ENCODE data around the gene ULBP1. TPM values are rescaled to one million over a fixed set of nuclear protein-coding genes. Genes with fewer than 3 reads are reported as not detected.
A peak's percentile ranks its signal among the peaks of the same experiment; 100 is the strongest.
"Not testable (repeated sequence)": the region's sequence is repeated elsewhere in the genome, so short reads cannot be mapped to it uniquely, and the experiment has no call there.

The ULBP1 gene
- total RNA-seq, 1 donor from 2014 or later: 1.2 TPM

- ATAC-seq: peak; percentile 97
- Histone ChIP-seq H3K4me3 (peak overlapping the region; percentile 54), H3K9me3 (no peaks in the 10 kb centered on the region), H3K4me1 (peaks cover 3% of the 10 kb centered on the region), H3K27me3 (peaks cover 21% of the 10 kb centered on the region), H3K36me3 (no peaks in the 10 kb centered on the region), H3K27ac (no peak overlapping the region)
- peak; percentile 8 for TF ChIP-seq CTCF (IDR thresholded peaks at IDR 0.05)
- intact Hi-C loops (cut with DNase I): no loop called here
- DNase-seq: peak; percentile 97
These were observed 41.3 kb downstream of the ULBP1 start for GRCh38 chr6:150004783-150005717.

- no peak for DNase-seq
- no peak overlapping the region for H3K27ac ChIP-seq
These were observed 42.3 kb downstream of the ULBP1 start for GRCh38 chr6:150005761-150006651.

GRCh38 chr6:150006961-150007464, 43.3 kb downstream of the ULBP1 start:
- DNase-seq: no peak
- intact Hi-C loops (cut with DNase I): no loop called here

More at GRCh38 chr6:150005761-150006651, 42.3 kb downstream of the ULBP1 start:
- TF ChIP-seq CTCF (IDR thresholded peaks at IDR 0.05): no peak
- Histone ChIP-seq H3K4me3 (peak overlapping the region; percentile 54), H3K9me3 (no peaks in the 10 kb centered on the region), H3K27me3 (peaks cover 23% of the 10 kb centered on the region), H3K4me1 (peaks cover 3% of the 10 kb centered on the region), H3K36me3 (no peaks in the 10 kb centered on the region)
- ATAC-seq: no peak
- intact Hi-C loops (cut with DNase I): no loop called here

GRCh38 chr6:150008588-150008987, 44.8 kb downstream of the ULBP1 start:
- H3K4me1 ChIP-seq: peaks cover 3% of the 10 kb centered on the region
- DNase-seq: no peak
- no peaks in the 10 kb centered on the region for H3K9me3 ChIP-seq
- intact Hi-C loops (cut with DNase I): no loop called here
- H3K27me3 ChIP-seq: peaks cover 35% of the 10 kb centered on the region
- H3K27ac ChIP-seq: no peak overlapping the region
- H3K36me3 ChIP-seq: no peaks in the 10 kb centered on the region
- ATAC-seq: no peak
- TF ChIP-seq CTCF (IDR thresholded peaks at IDR 0.05): no peak
- H3K4me3 ChIP-seq: no peak overlapping the region

More at GRCh38 chr6:150006961-150007464, 43.3 kb downstream of the ULBP1 start:
- Histone ChIP-seq H3K27ac (no peak overlapping the region), H3K36me3 (no peaks in the 10 kb centered on the region), H3K9me3 (no peaks in the 10 kb centered on the region), H3K27me3 (peaks cover 33% of the 10 kb centered on the region), H3K4me1 (peaks cover 3% of the 10 kb centered on the region), H3K4me3 (no peak overlapping the region)
- TF ChIP-seq CTCF (IDR thresholded peaks at IDR 0.05): peak; percentile 50
- ATAC-seq: no peak

GRCh38 chr6:150012846-150013784, 49.4 kb downstream of the ULBP1 start:
- ATAC-seq; H3K4me1 ChIP-seq; H3K9me3 ChIP-seq; H3K36me3 ChIP-seq; intact Hi-C loops (cut with DNase I); DNase-seq; H3K27ac ChIP-seq; H3K4me3 ChIP-seq: not testable (repeated sequence)
- peaks cover 58% of the 10 kb centered on the region for H3K27me3 ChIP-seq

- H3K4me3 ChIP-seq; H3K27ac ChIP-seq; DNase-seq; ATAC-seq; H3K9me3 ChIP-seq; H3K4me1 ChIP-seq; intact Hi-C loops (cut with DNase I); H3K36me3 ChIP-seq: not testable (repeated sequence)
- H3K27me3 ChIP-seq: peaks cover 60% of the 10 kb centered on the region
These were observed 50.3 kb downstream of the ULBP1 start for GRCh38 chr6:150013785-150014622.

GRCh38 chr6:150014623-150015280, 51.0 kb downstream of the ULBP1 start:
- H3K4me1 ChIP-seq: not testable (repeated sequence)
- intact Hi-C loops (cut with DNase I): loop anchor here (5.0 kb wide), 1 partner anchor 77 kb away; no protein-coding TSS in a partner anchor

More at GRCh38 chr6:150014623-150015280, 51.0 kb downstream of the ULBP1 start:
- ATAC-seq: peak; percentile 4
- peaks cover 64% of the 10 kb centered on the region for H3K27me3 ChIP-seq
- not testable (repeated sequence) for H3K9me3 ChIP-seq, H3K36me3 ChIP-seq, H3K4me3 ChIP-seq, DNase-seq, H3K27ac ChIP-seq
